ENCODE measurements around the gene LHCGR. TPM values are rescaled to one million over a fixed set of nuclear protein-coding genes. Genes with fewer than 3 reads are reported as not detected.
"Not testable (repeated sequence)": the region's sequence is repeated elsewhere in the genome, so short reads cannot be mapped to it uniquely, and the experiment has no call there.

The LHCGR gene
- total and polyA plus RNA-seq, 4 donors, result 0.44 to 0.79 (median 0.66) TPM

GRCh38 chr2:48715042-48715899, 40.3 kb downstream of the LHCGR start:
- Histone ChIP-seq H3K27ac (ENCODE audit: low read depth, low read length) (no peak overlapping the region), H3K9me3 (ENCODE audit: control insufficient read depth, insufficient read depth, low read length) (no peaks in the 10 kb centered on the region), H3K27me3 (ENCODE audit: control insufficient read depth, insufficient read depth, low read length) (no peaks in the 10 kb centered on the region), H3K4me3 (ENCODE audit: low read depth, low read length) (no peak overlapping the region), H3K36me3 (ENCODE audit: control insufficient read depth, insufficient read depth, low read length) (no peaks in the 10 kb centered on the region), H3K4me1 (ENCODE audit: control insufficient read depth, insufficient read depth, low read length) (peaks cover 4% of the 10 kb centered on the region)
- 85% methylated on average over 3 of the region's 7 CpGs for WGBS (ENCODE audit: insufficient coverage)
- DNase-seq (ENCODE audit: low read depth in 4 of 6, low spot score in 6 of 6), result no peak

GRCh38 chr2:48714245-48714644, 41.3 kb downstream of the LHCGR start:
- Histone ChIP-seq H3K9me3 (ENCODE audit: control insufficient read depth, insufficient read depth, low read length) (no peaks in the 10 kb centered on the region), H3K4me3 (ENCODE audit: low read depth, low read length) (no peak overlapping the region), H3K36me3 (ENCODE audit: control insufficient read depth, insufficient read depth, low read length) (no peaks in the 10 kb centered on the region), H3K4me1 (ENCODE audit: control insufficient read depth, insufficient read depth, low read length) (peaks cover 4% of the 10 kb centered on the region), H3K27ac (ENCODE audit: low read depth, low read length) (no peak overlapping the region), H3K27me3 (ENCODE audit: control insufficient read depth, insufficient read depth, low read length) (no peaks in the 10 kb centered on the region)
- WGBS (ENCODE audit: insufficient coverage), result no CpG with 5 or more reads among the region's 2 CpGs
- DNase-seq (ENCODE audit: low read depth in 4 of 6, low spot score in 6 of 6), result no peak

DNA sequence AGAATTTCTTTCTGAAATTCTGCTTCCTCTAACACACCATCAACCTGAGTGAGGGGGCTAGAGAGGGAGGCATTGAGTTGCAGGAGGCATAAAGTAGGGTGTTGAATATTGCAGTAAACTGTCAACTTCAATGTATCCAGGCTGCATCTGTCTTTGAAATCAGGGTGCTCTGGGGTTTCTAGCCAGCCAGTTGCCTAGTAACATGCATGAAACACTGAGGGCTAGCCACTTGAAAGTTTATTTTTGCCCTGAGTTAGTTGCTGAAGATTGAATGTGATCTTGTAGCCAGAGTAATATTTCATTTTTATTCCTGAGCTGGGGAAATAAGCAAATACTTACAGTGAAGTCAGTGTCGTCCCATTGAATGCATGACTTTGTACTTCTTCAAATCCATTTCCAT, 41.9 kb downstream of the LHCGR start:
- no CpG with 5 or more reads among the region's 1 CpG for WGBS (ENCODE audit: insufficient coverage)
- no peaks in the 10 kb centered on the region for H3K4me1 ChIP-seq (ENCODE audit: control insufficient read depth, insufficient read depth, low read length)
- H3K27me3 ChIP-seq (ENCODE audit: control insufficient read depth, insufficient read depth, low read length), result no peaks in the 10 kb centered on the region
- H3K9me3 ChIP-seq (ENCODE audit: control insufficient read depth, insufficient read depth, low read length), result no peaks in the 10 kb centered on the region
- peak in 2 of 6 donors; percentile 40 to 68 for DNase-seq (ENCODE audit: low read depth in 4 of 6, low spot score in 6 of 6)
- no peaks in the 10 kb centered on the region for H3K36me3 ChIP-seq (ENCODE audit: control insufficient read depth, insufficient read depth, low read length)
- peak overlapping the region; percentile 4 for H3K27ac ChIP-seq (ENCODE audit: low read depth, low read length)
- H3K4me3 ChIP-seq (ENCODE audit: low read depth, low read length), result no peak overlapping the region

GRCh38 chr2:48712151-48712550, 43.4 kb downstream of the LHCGR start:
- Histone ChIP-seq H3K4me1 (ENCODE audit: control insufficient read depth, insufficient read depth, low read length) (no peaks in the 10 kb centered on the region), H3K27me3 (ENCODE audit: control insufficient read depth, insufficient read depth, low read length) (no peaks in the 10 kb centered on the region), H3K9me3 (ENCODE audit: control insufficient read depth, insufficient read depth, low read length) (no peaks in the 10 kb centered on the region), H3K27ac (ENCODE audit: low read depth, low read length) (no peak overlapping the region), H3K4me3 (ENCODE audit: low read depth, low read length) (no peak overlapping the region), H3K36me3 (ENCODE audit: control insufficient read depth, insufficient read depth, low read length) (no peaks in the 10 kb centered on the region)
- WGBS (ENCODE audit: insufficient coverage), result no CpG with 5 or more reads among the region's 2 CpGs
- DNase-seq (ENCODE audit: low read depth in 4 of 6, low spot score in 6 of 6), result no peak

GRCh38 chr2:48711343-48711742, 44.2 kb downstream of the LHCGR start:
- Histone ChIP-seq H3K9me3 (ENCODE audit: control insufficient read depth, insufficient read depth, low read length) (no peaks in the 10 kb centered on the region), H3K36me3 (ENCODE audit: control insufficient read depth, insufficient read depth, low read length) (no peaks in the 10 kb centered on the region), H3K4me1 (ENCODE audit: control insufficient read depth, insufficient read depth, low read length) (no peaks in the 10 kb centered on the region), H3K4me3 (ENCODE audit: low read depth, low read length) (no peak overlapping the region), H3K27me3 (ENCODE audit: control insufficient read depth, insufficient read depth, low read length) (no peaks in the 10 kb centered on the region), H3K27ac (ENCODE audit: low read depth, low read length) (no peak overlapping the region)
- DNase-seq (ENCODE audit: low read depth in 4 of 6, low spot score in 6 of 6), result no peak
- 63% methylated on average over 3 of the region's 4 CpGs for WGBS (ENCODE audit: insufficient coverage)

- no peak for DNase-seq (ENCODE audit: low read depth in 4 of 6, low spot score in 6 of 6)
- no peak overlapping the region for H3K27ac ChIP-seq (ENCODE audit: low read depth, low read length)
- no peak overlapping the region for H3K4me3 ChIP-seq (ENCODE audit: low read depth, low read length)
- H3K4me1 ChIP-seq (ENCODE audit: control insufficient read depth, insufficient read depth, low read length), result no peaks in the 10 kb centered on the region
- H3K9me3 ChIP-seq (ENCODE audit: control insufficient read depth, insufficient read depth, low read length), result no peaks in the 10 kb centered on the region
- no peaks in the 10 kb centered on the region for H3K36me3 ChIP-seq (ENCODE audit: control insufficient read depth, insufficient read depth, low read length)
- WGBS (ENCODE audit: insufficient coverage), result 90% methylated on average over 2 of the region's 7 CpGs
- no peaks in the 10 kb centered on the region for H3K27me3 ChIP-seq (ENCODE audit: control insufficient read depth, insufficient read depth, low read length)
Measured at GRCh38 chr2:48709096-48710034, 46.2 kb downstream of the LHCGR start.

GRCh38 chr2:48707466-48707865, 48.1 kb downstream of the LHCGR start:
- Histone ChIP-seq H3K27me3 (ENCODE audit: control insufficient read depth, insufficient read depth, low read length) (no peaks in the 10 kb centered on the region), H3K36me3 (ENCODE audit: control insufficient read depth, insufficient read depth, low read length) (no peaks in the 10 kb centered on the region), H3K9me3 (ENCODE audit: control insufficient read depth, insufficient read depth, low read length) (no peaks in the 10 kb centered on the region), H3K4me3 (ENCODE audit: low read depth, low read length) (no peak overlapping the region), H3K27ac (ENCODE audit: low read depth, low read length) (no peak overlapping the region), H3K4me1 (ENCODE audit: control insufficient read depth, insufficient read depth, low read length) (no peaks in the 10 kb centered on the region)
- DNase-seq (ENCODE audit: low read depth in 4 of 6, low spot score in 6 of 6), result no peak
- WGBS (ENCODE audit: insufficient coverage), result 89% methylated on average over 6 of the region's 6 CpGs

DNA sequence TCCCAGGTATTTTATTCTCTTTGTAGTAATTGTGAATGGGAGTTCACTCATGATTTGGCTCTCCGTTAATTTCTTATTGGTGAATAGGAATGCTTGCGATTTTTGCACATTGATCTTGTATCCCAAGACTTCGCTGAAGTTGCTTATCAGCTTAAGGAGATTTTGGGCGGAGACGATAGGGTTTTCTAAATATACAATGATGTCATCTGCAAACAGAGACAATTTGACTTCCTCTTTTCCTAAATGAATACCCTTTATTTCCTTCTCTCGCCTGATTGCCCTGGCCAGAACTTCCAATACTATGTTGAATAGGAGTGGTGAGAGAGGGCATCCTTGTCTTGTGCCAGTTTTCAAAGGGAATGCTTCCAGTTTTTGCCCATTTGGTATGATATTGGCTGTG, 51.9 kb downstream of the LHCGR start:
- 100% methylated on average over 2 of the region's 6 CpGs for WGBS (ENCODE audit: insufficient coverage)
- H3K9me3 ChIP-seq (ENCODE audit: control insufficient read depth, insufficient read depth, low read length); H3K27ac ChIP-seq (ENCODE audit: low read depth, low read length); H3K4me1 ChIP-seq (ENCODE audit: control insufficient read depth, insufficient read depth, low read length); DNase-seq (ENCODE audit: low read depth in 4 of 6, low spot score in 6 of 6); H3K27me3 ChIP-seq (ENCODE audit: control insufficient read depth, insufficient read depth, low read length); H3K36me3 ChIP-seq (ENCODE audit: control insufficient read depth, insufficient read depth, low read length); H3K4me3 ChIP-seq (ENCODE audit: low read depth, low read length): not testable (repeated sequence)

- Histone ChIP-seq H3K9me3 (ENCODE audit: control insufficient read depth, insufficient read depth, low read length) (no peaks in the 10 kb centered on the region), H3K4me3 (ENCODE audit: low read depth, low read length) (no peak overlapping the region), H3K27me3 (ENCODE audit: control insufficient read depth, insufficient read depth, low read length) (no peaks in the 10 kb centered on the region), H3K4me1 (ENCODE audit: control insufficient read depth, insufficient read depth, low read length) (no peaks in the 10 kb centered on the region), H3K27ac (ENCODE audit: low read depth, low read length) (no peak overlapping the region), H3K36me3 (ENCODE audit: control insufficient read depth, insufficient read depth, low read length) (no peaks in the 10 kb centered on the region)
- 37% methylated on average over 2 of the region's 2 CpGs for WGBS (ENCODE audit: insufficient coverage)
- peak in 1 of 6 donors; percentile 85 for DNase-seq (ENCODE audit: low read depth in 4 of 6, low spot score in 6 of 6)
Measured at GRCh38 chr2:48699348-48699930, 56.1 kb downstream of the LHCGR start.
